KMS-11 (cell line): Measurements from ENCODE around the gene ZNF211.

Experiments
- H2AFZ ChIP-seq: fragments of 200-600 bp; sonication (generic); 2 replicates; pipeline ENCODE4 v1.6.1; 2016; ENCODE audit warnings: antibody characterized with exemption, mixed run types, low read depth
- H3K27ac ChIP-seq: fragments of 200-600 bp; sonication (generic); 2 replicates; pipeline ENCODE4 v1.6.1; 2016; ENCODE audit warnings: mild to moderate bottlenecking, mixed run types
- H3K27me3 ChIP-seq: fragments of 200-600 bp; sonication (generic); 2 replicates; pipeline ENCODE4 v1.6.1; 2017; ENCODE audit warnings: mild to moderate bottlenecking, low read depth, mixed run types, moderate library complexity; ENCODE audit not compliant: insufficient read depth
- H3K36me3 ChIP-seq: fragments of 200-600 bp; sonication (generic); 2 replicates; pipeline ENCODE4 v1.6.1; 2017; ENCODE audit warnings: mild to moderate bottlenecking, mixed run types; ENCODE audit not compliant: insufficient read depth
- H3K4me1 ChIP-seq: fragments of 200-600 bp; sonication (generic); 2 replicates; pipeline ENCODE4 v1.6.1; 2016; ENCODE audit warnings: mild to moderate bottlenecking, low read depth, mixed run types; ENCODE audit not compliant: poor library complexity, severe bottlenecking
- H3K4me2 ChIP-seq: fragments of 200-600 bp; sonication (generic); 2 replicates; pipeline ENCODE4 v1.7.0; 2016; ENCODE audit warnings: mild to moderate bottlenecking, mixed run types
- H3K4me3 ChIP-seq: fragments of 200-600 bp; sonication (generic); IDR thresholded peaks from 2 replicates; pipeline ENCODE4 v1.6.1; 2017; ENCODE audit warnings: low read depth, low read length, mixed read lengths; ENCODE audit not compliant: insufficient read depth
- H3K79me2 ChIP-seq: fragments of 200-600 bp; sonication (generic); 2 replicates; pipeline ENCODE4 v1.6.1; 2016; ENCODE audit warnings: low read depth, mixed run types; ENCODE audit not compliant: insufficient read depth
- H3K9ac ChIP-seq: fragments of 200-600 bp; sonication (generic); 2 replicates; pipeline ENCODE4 v1.6.1; 2016; ENCODE audit warnings: mild to moderate bottlenecking, mixed run types
- H4K20me1 ChIP-seq: fragments of 200-600 bp; sonication (generic); 2 replicates; pipeline ENCODE4 v1.6.1; 2016; ENCODE audit warnings: mild to moderate bottlenecking, mixed run types; ENCODE audit not compliant: insufficient read depth
- TF ChIP-seq, protein P1 (sequence below): fragments of 200-600 bp; sonication (generic); conservative IDR thresholded peaks from 2 replicates; pipeline ENCODE4 v1.6.1; 2017; ENCODE audit warnings: low read depth, mild to moderate bottlenecking, antibody characterized with exemption, low read length, moderate library complexity, mixed read lengths

ZNF211 gene

DNA sequence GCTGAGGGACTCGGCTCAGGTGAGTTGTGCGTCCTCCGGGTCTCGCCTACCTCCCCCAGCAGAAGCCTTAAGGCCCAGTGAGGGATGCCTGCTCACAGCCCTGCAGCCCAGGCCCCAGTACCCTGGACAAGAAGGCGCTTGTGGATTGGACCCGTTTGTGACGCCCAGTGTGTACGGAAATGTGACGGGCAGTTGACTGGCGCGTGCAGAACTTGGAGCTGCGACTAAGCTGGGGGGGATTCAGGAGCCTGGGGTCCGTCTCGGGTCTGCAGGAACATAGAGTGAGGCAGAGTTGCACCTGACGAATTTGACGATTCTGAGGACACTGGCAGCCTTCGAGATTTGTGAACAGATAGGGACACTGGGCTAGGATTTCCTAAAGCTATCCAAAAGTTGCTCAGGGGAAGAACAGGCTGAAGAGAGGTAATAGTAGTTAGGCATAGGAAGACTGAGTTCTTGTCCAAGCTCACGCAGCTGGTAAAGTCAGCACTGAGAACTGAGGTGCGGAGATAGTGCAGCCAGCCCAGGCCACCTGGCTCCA, 49.3 kb downstream of the ZNF211 start:
- no peak overlapping the region for H3K4me3 ChIP-seq
- H3K4me1 ChIP-seq: peaks cover 4% of the 10 kb centered on the region
- H2AFZ ChIP-seq: peak overlapping the region; percentile 91
- H4K20me1 ChIP-seq: no peaks in the 10 kb centered on the region
- peaks cover 23% of the 10 kb centered on the region; the same call in 1 of the 2 replicates for H3K36me3 ChIP-seq
- H3K9ac ChIP-seq: peak overlapping the region; percentile 61; the same call in 1 of the 2 replicates
- H3K27me3 ChIP-seq: no peaks in the 10 kb centered on the region
- H3K79me2 ChIP-seq: peaks cover 42% of the 10 kb centered on the region
- H3K27ac ChIP-seq: peak overlapping the region; percentile 57; the same call in 1 of the 2 replicates
- peak overlapping the region; percentile 58 for H3K4me2 ChIP-seq
- TF ChIP-seq, protein P1, sequence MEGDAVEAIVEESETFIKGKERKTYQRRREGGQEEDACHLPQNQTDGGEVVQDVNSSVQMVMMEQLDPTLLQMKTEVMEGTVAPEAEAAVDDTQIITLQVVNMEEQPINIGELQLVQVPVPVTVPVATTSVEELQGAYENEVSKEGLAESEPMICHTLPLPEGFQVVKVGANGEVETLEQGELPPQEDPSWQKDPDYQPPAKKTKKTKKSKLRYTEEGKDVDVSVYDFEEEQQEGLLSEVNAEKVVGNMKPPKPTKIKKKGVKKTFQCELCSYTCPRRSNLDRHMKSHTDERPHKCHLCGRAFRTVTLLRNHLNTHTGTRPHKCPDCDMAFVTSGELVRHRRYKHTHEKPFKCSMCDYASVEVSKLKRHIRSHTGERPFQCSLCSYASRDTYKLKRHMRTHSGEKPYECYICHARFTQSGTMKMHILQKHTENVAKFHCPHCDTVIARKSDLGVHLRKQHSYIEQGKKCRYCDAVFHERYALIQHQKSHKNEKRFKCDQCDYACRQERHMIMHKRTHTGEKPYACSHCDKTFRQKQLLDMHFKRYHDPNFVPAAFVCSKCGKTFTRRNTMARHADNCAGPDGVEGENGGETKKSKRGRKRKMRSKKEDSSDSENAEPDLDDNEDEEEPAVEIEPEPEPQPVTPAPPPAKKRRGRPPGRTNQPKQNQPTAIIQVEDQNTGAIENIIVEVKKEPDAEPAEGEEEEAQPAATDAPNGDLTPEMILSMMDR: no peak

DNA sequence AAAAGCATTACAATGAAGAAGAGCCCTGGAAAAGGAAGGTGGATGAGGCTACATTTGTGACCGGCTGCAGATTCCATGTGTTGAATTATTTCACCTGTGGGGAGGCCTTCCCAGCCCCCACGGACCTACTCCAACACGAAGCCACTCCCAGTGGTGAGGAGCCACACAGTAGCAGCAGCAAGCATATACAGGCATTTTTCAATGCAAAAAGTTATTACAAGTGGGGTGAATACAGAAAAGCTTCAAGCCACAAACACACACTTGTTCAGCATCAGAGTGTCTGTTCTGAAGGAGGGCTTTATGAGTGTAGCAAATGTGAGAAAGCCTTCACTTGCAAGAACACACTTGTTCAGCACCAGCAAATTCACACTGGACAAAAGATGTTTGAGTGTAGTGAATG, 53.8 kb downstream of the ZNF211 start:
- Histone ChIP-seq H3K79me2 (peaks cover 49% of the 10 kb centered on the region), H2AFZ (no peak overlapping the region), H4K20me1 (no peaks in the 10 kb centered on the region), H3K4me2 (no peak overlapping the region), H3K36me3 (peaks cover 28% of the 10 kb centered on the region; the same call in 1 of the 2 replicates), H3K27ac (no peak overlapping the region), H3K27me3 (no peaks in the 10 kb centered on the region), H3K4me1 (peaks cover 4% of the 10 kb centered on the region), H3K9ac (no peak overlapping the region), H3K4me3 (no peak overlapping the region)
- TF ChIP-seq, protein P1: no peak

DNA sequence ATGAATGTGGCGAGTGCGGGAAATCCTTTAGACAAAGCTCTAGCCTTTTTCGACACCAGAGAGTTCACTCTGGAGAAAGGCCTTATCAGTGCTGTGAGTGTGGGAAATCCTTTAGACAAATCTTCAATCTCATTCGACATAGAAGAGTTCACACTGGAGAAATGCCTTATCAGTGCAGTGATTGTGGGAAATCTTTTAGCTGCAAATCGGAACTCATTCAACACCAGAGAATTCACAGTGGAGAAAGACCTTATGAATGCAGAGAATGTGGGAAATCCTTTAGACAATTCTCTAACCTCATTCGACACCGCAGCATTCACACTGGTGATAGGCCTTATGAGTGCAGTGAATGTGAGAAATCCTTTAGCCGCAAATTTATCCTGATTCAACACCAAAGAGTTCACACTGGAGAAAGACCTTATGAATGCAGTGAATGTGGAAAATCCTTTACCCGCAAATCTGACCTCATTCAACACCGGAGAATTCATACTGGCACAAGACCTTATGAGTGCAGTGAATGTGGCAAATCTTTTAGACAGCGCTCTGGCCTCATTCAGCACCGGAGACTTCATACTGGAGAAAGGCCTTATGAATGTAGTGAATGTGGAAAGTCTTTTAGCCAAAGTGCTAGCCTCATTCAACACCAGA, 54.5 kb downstream of the ZNF211 start:
- Histone ChIP-seq H2AFZ (no peak overlapping the region), H3K4me1 (peaks cover 3% of the 10 kb centered on the region), H3K4me2 (no peak overlapping the region), H4K20me1 (no peaks in the 10 kb centered on the region), H3K36me3 (peaks cover 28% of the 10 kb centered on the region; the same call in 1 of the 2 replicates), H3K79me2 (peaks cover 44% of the 10 kb centered on the region), H3K9ac (no peak overlapping the region), H3K4me3 (no peak overlapping the region), H3K27ac (no peak overlapping the region), H3K27me3 (no peaks in the 10 kb centered on the region)
- TF ChIP-seq, protein P1: no peak

DNA sequence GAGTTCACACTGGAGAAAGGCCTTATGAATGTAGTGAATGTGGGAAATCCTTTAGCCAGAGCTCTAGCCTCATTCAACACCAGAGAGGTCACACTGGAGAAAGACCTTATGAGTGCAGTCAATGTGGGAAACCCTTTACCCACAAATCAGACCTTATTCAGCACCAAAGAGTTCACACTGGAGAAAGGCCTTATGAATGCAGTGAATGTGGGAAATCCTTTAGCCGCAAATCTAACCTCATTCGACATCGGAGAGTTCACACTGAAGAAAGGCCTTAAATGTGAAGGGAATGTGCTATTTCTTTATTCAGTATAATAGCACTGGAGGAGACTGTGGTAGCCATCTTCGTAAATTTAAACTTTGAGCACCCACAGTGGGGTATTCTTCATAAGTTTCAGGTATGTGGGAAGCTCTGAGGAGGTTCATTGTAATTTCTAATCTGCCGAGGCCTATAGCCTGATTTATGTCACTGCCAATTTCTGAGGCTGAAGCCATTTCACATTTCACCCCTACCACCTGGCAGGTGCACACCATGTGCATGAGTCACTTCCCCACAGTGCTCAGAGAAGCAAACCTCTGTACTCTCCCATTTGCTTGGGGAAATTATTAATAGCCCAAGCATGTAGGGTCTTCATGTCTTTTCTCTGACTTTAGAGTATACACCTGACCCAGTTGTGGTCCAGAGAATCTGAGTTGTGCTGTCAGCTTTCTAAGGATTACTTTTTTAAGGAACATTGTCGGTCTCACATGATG, 55.2 kb downstream of the ZNF211 start:
- H3K4me1 ChIP-seq: no peaks in the 10 kb centered on the region
- H3K4me3 ChIP-seq: no peak overlapping the region
- H3K4me2 ChIP-seq: no peak overlapping the region
- H4K20me1 ChIP-seq: no peaks in the 10 kb centered on the region
- H3K79me2 ChIP-seq: peaks cover 37% of the 10 kb centered on the region
- H3K27me3 ChIP-seq: no peaks in the 10 kb centered on the region
- TF ChIP-seq, protein P1: no peak
- H3K9ac ChIP-seq: no peak overlapping the region
- H3K36me3 ChIP-seq: peaks cover 28% of the 10 kb centered on the region; the same call in 1 of the 2 replicates
- H3K27ac ChIP-seq: no peak overlapping the region
- H2AFZ ChIP-seq: no peak overlapping the region
